Measurements from ENCODE around the gene HNF4A. TPM values are rescaled to one million over a fixed set of nuclear protein-coding genes. Genes with fewer than 3 reads are reported as not detected.

Gene HNF4A
- total RNA-seq, 2 donors from 2014 or later: not detected

DNA sequence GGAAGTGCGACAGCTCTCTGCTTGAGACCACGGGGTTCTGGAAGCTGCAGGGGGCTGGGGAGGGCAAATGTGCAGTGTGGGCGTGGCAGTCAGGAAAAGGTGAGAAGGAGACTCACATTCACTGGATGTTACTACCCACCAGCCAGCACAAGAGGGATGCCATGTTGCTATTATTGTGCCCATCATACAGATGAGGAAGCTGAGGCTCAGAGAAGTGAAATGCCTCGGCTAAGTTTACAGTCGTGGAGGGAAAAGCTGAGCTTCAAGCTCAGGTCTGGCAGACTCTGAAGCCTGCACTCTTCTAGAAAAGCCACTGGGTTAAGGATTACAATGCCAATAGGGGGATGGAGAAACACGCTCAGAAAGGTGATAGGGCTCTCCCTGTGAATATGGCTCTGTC lies 34.4 kb downstream of the HNF4A start:
- no peak overlapping the region for H3K27ac ChIP-seq
- no peaks in the 10 kb centered on the region for H3K9me3 ChIP-seq
- DNase-seq (ENCODE audit: low spot score): no peak
- H3K27me3 ChIP-seq: no peaks in the 10 kb centered on the region
- no peak for TF ChIP-seq CTCF (IDR thresholded peaks at IDR 0.05)
- no peaks in the 10 kb centered on the region for H3K36me3 ChIP-seq
- peaks cover 0 to 7% of the 10 kb centered on the region in 2 donors for H3K4me1 ChIP-seq
- H3K4me3 ChIP-seq: no peak overlapping the region

GRCh38 chr20:44390280-44390679 lies 34.8 kb downstream of the HNF4A start:
- DNase-seq (ENCODE audit: low spot score): no peak
- Histone ChIP-seq H3K36me3 (no peaks in the 10 kb centered on the region), H3K27ac (no peak overlapping the region), H3K9me3 (no peaks in the 10 kb centered on the region), H3K27me3 (no peaks in the 10 kb centered on the region), H3K4me1 (peaks cover 0 to 7% of the 10 kb centered on the region in 2 donors), H3K4me3 (no peak overlapping the region)
- no peak for TF ChIP-seq CTCF (IDR thresholded peaks at IDR 0.05)

DNA sequence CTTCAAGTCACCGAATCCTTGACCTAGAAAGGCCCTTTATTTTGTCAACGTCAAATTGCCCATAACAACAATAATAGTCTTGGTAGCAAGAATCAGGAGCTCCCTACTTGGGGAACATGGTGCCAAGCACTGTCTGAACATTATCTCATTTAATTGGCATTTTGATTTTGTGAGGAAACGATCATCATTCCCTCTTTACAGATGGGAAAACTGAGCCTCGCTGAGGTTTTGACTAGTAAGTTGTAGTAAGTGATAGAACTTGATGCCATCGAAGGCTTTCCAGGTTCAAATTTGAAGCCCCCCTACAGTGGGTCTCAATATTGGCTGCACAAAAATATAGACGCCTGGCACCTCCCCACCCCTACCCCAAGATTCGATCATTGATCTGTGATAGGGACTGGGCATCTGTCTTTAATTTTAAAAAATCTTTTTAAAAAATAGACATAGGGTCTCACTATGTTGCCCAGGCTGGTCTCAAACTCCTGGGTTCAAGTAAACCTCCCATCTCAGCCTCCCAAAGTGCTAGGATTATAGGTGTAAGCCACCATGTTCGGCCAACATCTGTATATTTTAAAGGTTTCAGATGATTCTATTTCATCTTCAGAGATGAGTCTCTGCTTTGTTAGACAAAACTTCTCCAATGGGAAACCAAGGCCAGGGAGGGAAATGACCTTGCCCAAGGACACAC lies 36.7 kb downstream of the HNF4A start:
- H3K27me3 ChIP-seq: no peaks in the 10 kb centered on the region
- DNase-seq (ENCODE audit: low spot score): no peak

DNA sequence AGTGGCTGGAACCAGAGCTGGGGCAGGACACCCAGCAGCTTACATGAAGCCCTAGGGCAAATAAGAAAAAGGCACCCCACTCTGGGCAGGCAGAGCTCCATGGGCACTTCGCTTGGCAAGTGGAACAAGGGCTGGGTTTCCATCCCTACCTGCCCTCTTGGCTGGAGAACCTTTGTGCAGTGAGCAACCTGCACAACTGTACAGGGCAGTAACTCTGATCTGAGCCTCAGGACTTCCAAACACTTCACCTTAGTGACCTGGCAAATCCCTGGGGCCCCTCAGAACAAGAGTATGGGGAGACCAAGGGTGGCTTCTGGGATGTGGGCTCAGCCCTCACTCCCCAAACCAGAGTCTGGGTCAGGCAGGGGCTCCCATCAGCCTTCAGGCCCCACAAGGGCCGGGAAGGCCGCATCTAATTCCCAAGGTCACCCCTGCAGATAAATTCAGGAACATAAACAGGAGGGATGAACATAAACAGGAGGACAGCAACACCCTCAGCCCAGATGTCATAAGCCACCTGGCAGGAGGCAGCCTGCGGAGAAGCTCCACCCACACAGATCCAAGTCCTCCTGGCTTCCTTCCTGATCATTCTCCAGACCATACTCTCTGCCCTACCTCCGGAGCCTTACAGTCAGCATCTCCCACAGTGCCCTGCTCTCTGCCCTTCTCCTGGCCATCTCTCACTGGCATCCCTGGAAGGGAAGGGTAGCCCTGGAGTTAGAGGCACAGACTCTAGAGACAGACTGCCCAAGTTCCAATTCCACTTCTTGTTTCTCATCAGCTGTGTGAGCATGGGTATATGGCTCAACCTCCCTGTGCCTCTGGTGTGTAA lies 37.5 kb downstream of the HNF4A start:
- Histone ChIP-seq H3K27me3 (no peaks in the 10 kb centered on the region), H3K4me1 (peaks cover 0 to 7% of the 10 kb centered on the region in 2 donors), H3K4me3 (no peak overlapping the region), H3K36me3 (no peaks in the 10 kb centered on the region), H3K27ac (no peak overlapping the region), H3K9me3 (no peaks in the 10 kb centered on the region)
- DNase-seq (ENCODE audit: low spot score): no peak
- no peak for TF ChIP-seq CTCF (IDR thresholded peaks at IDR 0.05)

More for the DNA sequence above, 36.7 kb downstream of the HNF4A start:
- H3K27ac ChIP-seq: no peak overlapping the region
- TF ChIP-seq CTCF (IDR thresholded peaks at IDR 0.05): no peak
- no peaks in the 10 kb centered on the region for H3K36me3 ChIP-seq
- no peaks in the 10 kb centered on the region for H3K9me3 ChIP-seq
- H3K4me1 ChIP-seq: peaks cover 0 to 7% of the 10 kb centered on the region in 2 donors
- H3K4me3 ChIP-seq: no peak overlapping the region

GRCh38 chr20:44393608-44394451 lies 38.3 kb downstream of the HNF4A start:
- TF ChIP-seq CTCF (IDR thresholded peaks at IDR 0.05): no peak
- peaks cover 0 to 1% of the 10 kb centered on the region in 2 donors for H3K4me1 ChIP-seq
- H3K9me3 ChIP-seq: no peaks in the 10 kb centered on the region
- H3K27me3 ChIP-seq: no peaks in the 10 kb centered on the region
- no peak overlapping the region for H3K27ac ChIP-seq
- no peak overlapping the region for H3K4me3 ChIP-seq
- DNase-seq (ENCODE audit: low spot score): no peak
- H3K36me3 ChIP-seq: no peaks in the 10 kb centered on the region

All from right atrium auricular region (tissue), 2 donors.